Measurements from ENCODE around the gene USP54.

Gene USP54

DNA sequence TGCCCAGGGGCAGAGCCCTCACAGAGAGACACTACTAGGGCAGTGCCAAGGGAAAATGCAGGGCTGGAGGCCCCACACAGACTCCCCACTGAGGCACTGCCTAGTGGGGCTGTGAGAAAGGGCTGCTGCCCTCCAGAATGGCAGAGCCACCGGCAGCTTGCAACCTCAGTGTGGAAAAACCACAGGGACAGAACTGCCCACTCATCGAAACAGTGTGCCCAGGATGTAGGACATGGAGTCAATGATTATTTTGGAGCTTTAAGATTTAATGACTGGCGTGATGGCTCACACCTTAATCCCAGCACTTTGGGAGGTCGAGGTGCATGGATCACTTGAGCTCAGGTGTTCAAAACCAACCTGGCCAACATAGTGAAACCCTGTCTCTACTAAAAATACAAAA is 130.2 kb downstream of the USP54 start:
- no peak for DNase-seq (ENCODE audit: low read depth)

- no peak for DNase-seq (ENCODE audit: low read depth)
Observed at GRCh38 chr10:73459683-73460314, 131.3 kb downstream of the USP54 start.

DNA sequence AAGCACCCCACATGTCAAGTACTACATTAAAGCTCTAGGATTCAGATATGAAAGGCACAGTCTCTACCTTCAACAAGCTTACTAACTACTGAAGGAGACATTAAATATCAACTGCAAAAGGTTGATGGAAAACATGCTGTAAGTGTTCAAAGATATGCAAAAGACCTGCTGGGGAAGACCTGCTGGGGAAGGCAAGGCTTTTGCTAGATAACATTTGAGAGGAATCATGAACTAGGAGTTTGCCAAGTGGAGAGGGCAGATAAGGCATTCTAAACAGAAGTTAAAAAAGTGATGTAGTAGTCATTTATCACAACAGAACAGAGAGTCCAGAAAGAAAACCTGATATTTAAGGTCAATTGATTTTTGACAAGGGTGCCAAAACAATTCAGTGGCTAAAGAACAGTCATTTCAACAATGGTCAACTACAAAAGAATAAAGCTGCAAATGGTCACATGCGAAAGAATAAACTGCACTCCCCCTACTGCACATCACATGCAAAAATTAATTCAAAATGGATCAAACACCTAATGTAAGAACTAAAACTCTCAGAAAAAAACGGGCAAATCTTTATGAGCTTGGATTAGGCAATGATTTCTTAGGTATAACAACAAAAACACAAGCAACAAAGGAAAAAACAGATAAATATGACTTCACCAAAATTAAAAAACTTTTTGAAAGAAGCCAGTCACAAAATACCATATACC is 134.8 kb downstream of the USP54 start:
- no peak for DNase-seq (ENCODE audit: low read depth)

DNA sequence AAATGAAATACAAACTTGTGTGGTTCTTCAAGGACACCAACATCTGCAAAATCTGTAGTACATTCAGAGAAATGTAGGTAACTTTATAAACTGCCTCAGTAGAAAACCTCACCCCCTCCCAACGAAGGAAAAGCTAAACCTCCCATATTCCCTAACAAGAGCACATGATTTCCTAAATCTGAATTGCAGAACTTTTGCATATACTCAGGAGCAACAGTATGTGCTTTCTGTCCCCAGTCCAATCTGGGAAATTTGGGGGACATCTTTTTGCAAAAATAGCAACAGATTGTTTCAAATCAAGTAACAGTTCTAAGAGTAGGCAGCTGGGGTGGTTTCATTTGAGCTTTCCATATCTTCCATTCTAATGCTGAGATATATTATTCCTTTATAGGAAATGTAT is 142.0 kb downstream of the USP54 start:
- DNase-seq (ENCODE audit: low read depth), result no peak

GRCh38 chr10:73448384-73448783 is 142.8 kb downstream of the USP54 start:
- no peak for DNase-seq (ENCODE audit: low read depth)
